Measurements from ENCODE around the gene TLL1. TPM values are rescaled to one million over a fixed set of nuclear protein-coding genes. Genes with fewer than 3 reads are reported as not detected.

TLL1 gene
- total RNA-seq, 2 experiments from 2014 or later: not detected

- Mint-ChIP-seq H3K27me3 (no peaks in the 10 kb centered on the region), H3K36me3 (ENCODE audit: low read depth) (no peaks in the 10 kb centered on the region), H3K4me1 (ENCODE audit: low read depth) (no peaks in the 10 kb centered on the region), H3K9me3 (no peaks in the 10 kb centered on the region), H3K27ac (no peak overlapping the region), H3K4me3 (no peak overlapping the region)
- DNase-seq (no peak), ATAC-seq (no peak)
- POLR2A ChIA-PET: no interaction called here
- intact Hi-C loops (cut with micrococcal nuclease): no loop called here
- CTCF ChIA-PET: no interaction called here
- TF ChIP-seq CTCF (IDR thresholded peaks at IDR 0.05): no peak
These were observed 161.9 kb downstream of the TLL1 start for GRCh38 chr4:166034965-166035364.

GRCh38 chr4:166039822-166040221 lies 166.8 kb downstream of the TLL1 start:
- Mint-ChIP-seq H3K27ac (no peak overlapping the region), H3K9me3 (no peaks in the 10 kb centered on the region), H3K4me1 (ENCODE audit: low read depth) (no peaks in the 10 kb centered on the region), H3K27me3 (no peaks in the 10 kb centered on the region), H3K4me3 (no peak overlapping the region), H3K36me3 (ENCODE audit: low read depth) (no peaks in the 10 kb centered on the region)
- DNase-seq: no peak
- intact Hi-C loops (cut with micrococcal nuclease): no loop called here
- TF ChIP-seq CTCF (IDR thresholded peaks at IDR 0.05): no peak
- no peak for ATAC-seq
- CTCF ChIA-PET: no interaction called here
- POLR2A ChIA-PET: no interaction called here

- no peak for ATAC-seq
- intact Hi-C loops (cut with micrococcal nuclease): no loop called here
These were observed 169.5 kb downstream of the TLL1 start for GRCh38 chr4:166042510-166043055.

GRCh38 chr4:166043801-166044200 lies 170.8 kb downstream of the TLL1 start:
- no peak for TF ChIP-seq CTCF (IDR thresholded peaks at IDR 0.05)
- no peaks in the 10 kb centered on the region for H3K36me3 Mint-ChIP-seq (ENCODE audit: low read depth)
- no peaks in the 10 kb centered on the region for H3K9me3 Mint-ChIP-seq
- POLR2A ChIA-PET: no interaction called here
- intact Hi-C loops (cut with micrococcal nuclease): no loop called here
- DNase-seq (no peak), ATAC-seq (no peak)
- no peaks in the 10 kb centered on the region for H3K4me1 Mint-ChIP-seq (ENCODE audit: low read depth)
- CTCF ChIA-PET: no interaction called here
- no peak overlapping the region for H3K27ac Mint-ChIP-seq
- no peak overlapping the region for H3K4me3 Mint-ChIP-seq
- no peaks in the 10 kb centered on the region for H3K27me3 Mint-ChIP-seq

More at GRCh38 chr4:166042510-166043055, 169.5 kb downstream of the TLL1 start:
- no peak for DNase-seq
- POLR2A ChIA-PET: interaction anchor here (0.6 kb wide), 1 partner anchor 432 kb away, joined by 3 read pairs; no protein-coding TSS in a partner anchor
- Mint-ChIP-seq H3K4me1 (ENCODE audit: low read depth) (no peaks in the 10 kb centered on the region), H3K4me3 (no peak overlapping the region), H3K9me3 (no peaks in the 10 kb centered on the region), H3K27me3 (no peaks in the 10 kb centered on the region), H3K36me3 (ENCODE audit: low read depth) (no peaks in the 10 kb centered on the region), H3K27ac (no peak overlapping the region)
- CTCF ChIA-PET: no interaction called here
- TF ChIP-seq CTCF (IDR thresholded peaks at IDR 0.05): no peak

GRCh38 chr4:166044871-166045270 lies 171.8 kb downstream of the TLL1 start:
- ATAC-seq: no peak
- POLR2A ChIA-PET: no interaction called here
- H3K4me1 Mint-ChIP-seq (ENCODE audit: low read depth): no peaks in the 10 kb centered on the region

More at GRCh38 chr4:166044871-166045270, 171.8 kb downstream of the TLL1 start:
- Mint-ChIP-seq H3K27ac (no peak overlapping the region), H3K27me3 (no peaks in the 10 kb centered on the region), H3K36me3 (ENCODE audit: low read depth) (no peaks in the 10 kb centered on the region), H3K4me3 (no peak overlapping the region), H3K9me3 (no peaks in the 10 kb centered on the region)
- DNase-seq: no peak
- no peak for TF ChIP-seq CTCF (IDR thresholded peaks at IDR 0.05)
- intact Hi-C loops (cut with micrococcal nuclease): no loop called here
- CTCF ChIA-PET: no interaction called here
